GM23338 (cell line): ENCODE results near the gene ENPP4. TPM values are rescaled to one million over a fixed set of nuclear protein-coding genes. Genes with fewer than 3 reads are reported as not detected.
"Not testable (repeated sequence)": the region's sequence is repeated elsewhere in the genome, so short reads cannot be mapped to it uniquely, and the experiment has no call there.

Source experiments
- ATAC-seq: fragments of 200-7000 bp; cut with Tn5 transposase; 3 replicates; pipeline ENCODE4 v1.9.1; 2020
- DNase-seq: peaks from one replicate; pipeline ENCODE4 v3.0.0-alpha.2; 2015; ENCODE audit warnings: low spot score
- H2AFZ ChIP-seq: fragments of 200-600 bp; sonication (generic); 2 replicates; pipeline ENCODE4 v1.8.0; 2016; ENCODE audit warnings: antibody characterized with exemption, mild to moderate bottlenecking, moderate library complexity
- H3F3A ChIP-seq: fragments of 200-600 bp; sonication (generic); replicated peaks from 2 replicates; pipeline ENCODE4 v1.8.0; 2017; ENCODE audit warnings: antibody characterized with exemption, mixed run types, low read depth
- H3K27ac ChIP-seq: fragments of 200-600 bp; sonication (generic); 2 replicates; pipeline ENCODE4 v1.6.1; 2016; ENCODE audit warnings: low read depth
- H3K27me3 ChIP-seq: fragments of 200-600 bp; sonication (generic); 2 replicates; pipeline ENCODE4 v1.8.0; 2016; ENCODE audit warnings: mild to moderate bottlenecking, mixed run types, moderate library complexity; ENCODE audit not compliant: insufficient read depth
- H3K36me3 ChIP-seq: fragments of 200-600 bp; sonication (generic); 2 replicates; pipeline ENCODE4 v1.8.0; 2016; ENCODE audit warnings: mild to moderate bottlenecking; ENCODE audit not compliant: insufficient read depth
- H3K4me1 ChIP-seq: fragments of 200-600 bp; sonication (generic); 2 replicates; pipeline ENCODE4 v1.8.0; 2016; ENCODE audit warnings: mild to moderate bottlenecking, moderate library complexity; ENCODE audit not compliant: insufficient read depth
- H3K4me2 ChIP-seq: fragments of 200-600 bp; sonication (generic); 2 replicates; pipeline ENCODE4 v1.7.1; 2017; ENCODE audit warnings: mixed run types
- H3K4me3 ChIP-seq: fragments of 200-600 bp; sonication (generic); 2 replicates; pipeline ENCODE4 v1.6.1; 2016; ENCODE audit warnings: mixed run types
- H3K79me2 ChIP-seq: fragments of 200-600 bp; sonication (generic); replicated peaks from 2 replicates; pipeline ENCODE4 v1.8.0; 2017; ENCODE audit warnings: mild to moderate bottlenecking; ENCODE audit not compliant: insufficient read depth
- H3K9me2 ChIP-seq: fragments of 200-600 bp; sonication (generic); 2 replicates; pipeline ENCODE4 v1.8.0; 2017; ENCODE audit not compliant: insufficient read depth
- H4K20me1 ChIP-seq: fragments of 200-600 bp; sonication (generic); replicated peaks from 2 replicates; pipeline ENCODE4 v1.8.0; 2017; ENCODE audit warnings: mild to moderate bottlenecking; ENCODE audit not compliant: insufficient read depth
- H3K27ac Mint-ChIP-seq: 2 replicates; pipeline ENCODE4 v1.8.0; 2020; ENCODE audit warnings: inconsistent platforms, mild to moderate bottlenecking, moderate library complexity, mixed read lengths
- H3K27me3 Mint-ChIP-seq: 3 replicates; pipeline ENCODE4 v1.8.0; 2022; ENCODE audit warnings: low read depth, mild to moderate bottlenecking, moderate library complexity, mixed read lengths, inconsistent platforms; ENCODE audit not compliant: insufficient read depth, poor library complexity
- H3K36me3 Mint-ChIP-seq: 3 replicates; pipeline ENCODE4 v1.8.0; 2021; ENCODE audit warnings: low read depth, mild to moderate bottlenecking, inconsistent platforms, moderate library complexity, mixed read lengths
- H3K4me1 Mint-ChIP-seq: 3 replicates; pipeline ENCODE4 v1.8.0; 2020; ENCODE audit warnings: mild to moderate bottlenecking, inconsistent platforms, mixed read lengths
- H3K4me3 Mint-ChIP-seq: 3 replicates; pipeline ENCODE4 v1.8.0; 2021; ENCODE audit warnings: moderate library complexity, mild to moderate bottlenecking, inconsistent platforms, mixed read lengths
- H3K9me3 Mint-ChIP-seq: 3 replicates; pipeline ENCODE4 v1.8.0; 2020; ENCODE audit warnings: moderate library complexity, mild to moderate bottlenecking, inconsistent platforms, mixed read lengths
- CREB1 ChIP-seq: fragments of 250-450 bp; sonication (Bioruptor Pico); IDR thresholded peaks from 2 replicates; pipeline ENCODE4 v1.5.0; 2020; ENCODE audit warnings: low read depth, mild to moderate bottlenecking, moderate library complexity
- ETS1 ChIP-seq: IDR thresholded peaks from 2 replicates; pipeline ENCODE4 v1.6.1; 2016; ENCODE audit warnings: antibody characterized with exemption
- EZH2 ChIP-seq: fragments of 200-600 bp; sonication (generic); IDR thresholded peaks from one replicate; pipeline ENCODE4 v1.8.0; 2017; ENCODE audit warnings: antibody characterized with exemption, mild to moderate bottlenecking, low read depth; ENCODE audit not compliant: unreplicated experiment
- EZH2phosphoT487 ChIP-seq: fragments of 200-600 bp; sonication (generic); IDR thresholded peaks from one replicate; pipeline ENCODE4 v1.8.1; 2018; ENCODE audit warnings: antibody characterized with exemption; ENCODE audit not compliant: unreplicated experiment
- NANOG ChIP-seq: IDR thresholded peaks from 2 replicates; pipeline ENCODE4 v1.6.1; 2016; ENCODE audit warnings: antibody characterized with exemption, borderline replicate concordance
- POLR2AphosphoS5 ChIP-seq: IDR thresholded peaks from 2 replicates; pipeline ENCODE4 v1.6.1; 2016; ENCODE audit warnings: antibody characterized with exemption, low read depth
- ZNF114 ChIP-seq: fragments of 250-450 bp; sonication (Bioruptor Pico); IDR thresholded peaks from 2 replicates; pipeline ENCODE4 v1.5.0; 2020; ENCODE audit warnings: mild to moderate bottlenecking, moderate library complexity
- ZNF331 ChIP-seq: fragments of 250-450 bp; sonication (Bioruptor Pico); IDR thresholded peaks from 2 replicates; pipeline ENCODE4 v1.5.0; 2020; ENCODE audit warnings: low read depth, mild to moderate bottlenecking, moderate library complexity
- polyA plus RNA-seq: library from polyadenylated mRNA; unstranded; fragments of >200 nt; fragmentation: Nextera tagmentation; extraction: Ambion mirVana; gene quantifications from 2 replicates; pipeline ENCODE4 v1.2.1, GENCODE V29; 2016
- total RNA-seq: library from RNA; depleted of rRNA; stranded (reverse); fragments of >200 nt; shearing (Covaris generic); gene quantifications from 2 replicates; pipeline ENCODE4 v1.2.3, GENCODE V29; 2014
- TF ChIP-seq, protein P1 (sequence below), 2 experiments: fragments of 200-600 bp in 1 of 2; sonication (generic) in 1 of 2; conservative IDR thresholded peaks; 2 replicates each; pipeline versions ENCODE4 v1.5.1 to v1.6.1; 2016 to 2017; ENCODE audit warnings: antibody characterized with exemption in 2 of 2, low read depth in 2 of 2, mild to moderate bottlenecking in 2 of 2, moderate library complexity in 1 of 2
- TF ChIP-seq, protein P2 (sequence below): fragments of 250-450 bp; sonication (Bioruptor Pico); IDR thresholded peaks from 2 replicates; pipeline ENCODE4 v1.5.0; 2020; ENCODE audit warnings: mild to moderate bottlenecking, moderate library complexity

Gene ENPP4
- total and polyA plus RNA-seq, 2 experiments from 2014 or later: 2.2 to 4.4 TPM

DNA sequence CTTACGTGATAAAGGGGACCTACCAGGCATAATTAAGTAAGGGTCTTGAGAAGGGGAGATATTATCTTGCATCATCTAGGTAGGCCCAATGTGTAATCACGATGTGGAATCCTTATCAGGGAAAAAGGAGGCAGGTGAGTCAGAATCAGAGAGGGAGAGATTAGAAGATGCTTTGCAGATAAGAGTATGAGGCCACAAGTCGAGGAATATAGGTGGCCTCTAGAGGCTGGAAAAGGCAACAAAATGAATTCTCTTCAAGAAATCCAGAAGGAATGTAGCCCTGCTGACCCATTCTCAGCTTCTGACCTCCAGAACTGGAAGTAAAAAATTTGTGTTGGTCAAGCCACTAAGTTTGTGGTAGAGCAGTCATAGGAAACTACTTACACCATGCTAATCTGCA is 11.0 kb upstream of the ENPP4 start:
- Histone ChIP-seq H2AFZ (no peak overlapping the region), H3K36me3 (no peaks in the 10 kb centered on the region), H3K4me2 (no peak overlapping the region), H3F3A (no peaks in the 10 kb centered on the region), H4K20me1 (no peaks in the 10 kb centered on the region), H3K9me2 (no peaks in the 10 kb centered on the region), H3K4me1 (no peaks in the 10 kb centered on the region), H3K27me3 (no peaks in the 10 kb centered on the region), H3K79me2 (no peaks in the 10 kb centered on the region), H3K4me3 (no peak overlapping the region), H3K27ac (no peak overlapping the region)
- DNase-seq (no peak), ATAC-seq (no peak)
- TF ChIP-seq, protein P1, sequence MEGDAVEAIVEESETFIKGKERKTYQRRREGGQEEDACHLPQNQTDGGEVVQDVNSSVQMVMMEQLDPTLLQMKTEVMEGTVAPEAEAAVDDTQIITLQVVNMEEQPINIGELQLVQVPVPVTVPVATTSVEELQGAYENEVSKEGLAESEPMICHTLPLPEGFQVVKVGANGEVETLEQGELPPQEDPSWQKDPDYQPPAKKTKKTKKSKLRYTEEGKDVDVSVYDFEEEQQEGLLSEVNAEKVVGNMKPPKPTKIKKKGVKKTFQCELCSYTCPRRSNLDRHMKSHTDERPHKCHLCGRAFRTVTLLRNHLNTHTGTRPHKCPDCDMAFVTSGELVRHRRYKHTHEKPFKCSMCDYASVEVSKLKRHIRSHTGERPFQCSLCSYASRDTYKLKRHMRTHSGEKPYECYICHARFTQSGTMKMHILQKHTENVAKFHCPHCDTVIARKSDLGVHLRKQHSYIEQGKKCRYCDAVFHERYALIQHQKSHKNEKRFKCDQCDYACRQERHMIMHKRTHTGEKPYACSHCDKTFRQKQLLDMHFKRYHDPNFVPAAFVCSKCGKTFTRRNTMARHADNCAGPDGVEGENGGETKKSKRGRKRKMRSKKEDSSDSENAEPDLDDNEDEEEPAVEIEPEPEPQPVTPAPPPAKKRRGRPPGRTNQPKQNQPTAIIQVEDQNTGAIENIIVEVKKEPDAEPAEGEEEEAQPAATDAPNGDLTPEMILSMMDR (conservative IDR thresholded peaks at IDR 0.05; ENCODE audit: low read depth in 2 of 2): no peak
- TF ChIP-seq ZNF331 (CRISPR knock-in tag) (no peak), EZH2 (no peak), POLR2AphosphoS5 (no peak), NANOG (no peak), ETS1 (no peak), CREB1 (CRISPR knock-in tag) (no peak), ZNF114 (CRISPR knock-in tag) (no peak), EZH2phosphoT487 (no peak)
- TF ChIP-seq, protein P2, sequence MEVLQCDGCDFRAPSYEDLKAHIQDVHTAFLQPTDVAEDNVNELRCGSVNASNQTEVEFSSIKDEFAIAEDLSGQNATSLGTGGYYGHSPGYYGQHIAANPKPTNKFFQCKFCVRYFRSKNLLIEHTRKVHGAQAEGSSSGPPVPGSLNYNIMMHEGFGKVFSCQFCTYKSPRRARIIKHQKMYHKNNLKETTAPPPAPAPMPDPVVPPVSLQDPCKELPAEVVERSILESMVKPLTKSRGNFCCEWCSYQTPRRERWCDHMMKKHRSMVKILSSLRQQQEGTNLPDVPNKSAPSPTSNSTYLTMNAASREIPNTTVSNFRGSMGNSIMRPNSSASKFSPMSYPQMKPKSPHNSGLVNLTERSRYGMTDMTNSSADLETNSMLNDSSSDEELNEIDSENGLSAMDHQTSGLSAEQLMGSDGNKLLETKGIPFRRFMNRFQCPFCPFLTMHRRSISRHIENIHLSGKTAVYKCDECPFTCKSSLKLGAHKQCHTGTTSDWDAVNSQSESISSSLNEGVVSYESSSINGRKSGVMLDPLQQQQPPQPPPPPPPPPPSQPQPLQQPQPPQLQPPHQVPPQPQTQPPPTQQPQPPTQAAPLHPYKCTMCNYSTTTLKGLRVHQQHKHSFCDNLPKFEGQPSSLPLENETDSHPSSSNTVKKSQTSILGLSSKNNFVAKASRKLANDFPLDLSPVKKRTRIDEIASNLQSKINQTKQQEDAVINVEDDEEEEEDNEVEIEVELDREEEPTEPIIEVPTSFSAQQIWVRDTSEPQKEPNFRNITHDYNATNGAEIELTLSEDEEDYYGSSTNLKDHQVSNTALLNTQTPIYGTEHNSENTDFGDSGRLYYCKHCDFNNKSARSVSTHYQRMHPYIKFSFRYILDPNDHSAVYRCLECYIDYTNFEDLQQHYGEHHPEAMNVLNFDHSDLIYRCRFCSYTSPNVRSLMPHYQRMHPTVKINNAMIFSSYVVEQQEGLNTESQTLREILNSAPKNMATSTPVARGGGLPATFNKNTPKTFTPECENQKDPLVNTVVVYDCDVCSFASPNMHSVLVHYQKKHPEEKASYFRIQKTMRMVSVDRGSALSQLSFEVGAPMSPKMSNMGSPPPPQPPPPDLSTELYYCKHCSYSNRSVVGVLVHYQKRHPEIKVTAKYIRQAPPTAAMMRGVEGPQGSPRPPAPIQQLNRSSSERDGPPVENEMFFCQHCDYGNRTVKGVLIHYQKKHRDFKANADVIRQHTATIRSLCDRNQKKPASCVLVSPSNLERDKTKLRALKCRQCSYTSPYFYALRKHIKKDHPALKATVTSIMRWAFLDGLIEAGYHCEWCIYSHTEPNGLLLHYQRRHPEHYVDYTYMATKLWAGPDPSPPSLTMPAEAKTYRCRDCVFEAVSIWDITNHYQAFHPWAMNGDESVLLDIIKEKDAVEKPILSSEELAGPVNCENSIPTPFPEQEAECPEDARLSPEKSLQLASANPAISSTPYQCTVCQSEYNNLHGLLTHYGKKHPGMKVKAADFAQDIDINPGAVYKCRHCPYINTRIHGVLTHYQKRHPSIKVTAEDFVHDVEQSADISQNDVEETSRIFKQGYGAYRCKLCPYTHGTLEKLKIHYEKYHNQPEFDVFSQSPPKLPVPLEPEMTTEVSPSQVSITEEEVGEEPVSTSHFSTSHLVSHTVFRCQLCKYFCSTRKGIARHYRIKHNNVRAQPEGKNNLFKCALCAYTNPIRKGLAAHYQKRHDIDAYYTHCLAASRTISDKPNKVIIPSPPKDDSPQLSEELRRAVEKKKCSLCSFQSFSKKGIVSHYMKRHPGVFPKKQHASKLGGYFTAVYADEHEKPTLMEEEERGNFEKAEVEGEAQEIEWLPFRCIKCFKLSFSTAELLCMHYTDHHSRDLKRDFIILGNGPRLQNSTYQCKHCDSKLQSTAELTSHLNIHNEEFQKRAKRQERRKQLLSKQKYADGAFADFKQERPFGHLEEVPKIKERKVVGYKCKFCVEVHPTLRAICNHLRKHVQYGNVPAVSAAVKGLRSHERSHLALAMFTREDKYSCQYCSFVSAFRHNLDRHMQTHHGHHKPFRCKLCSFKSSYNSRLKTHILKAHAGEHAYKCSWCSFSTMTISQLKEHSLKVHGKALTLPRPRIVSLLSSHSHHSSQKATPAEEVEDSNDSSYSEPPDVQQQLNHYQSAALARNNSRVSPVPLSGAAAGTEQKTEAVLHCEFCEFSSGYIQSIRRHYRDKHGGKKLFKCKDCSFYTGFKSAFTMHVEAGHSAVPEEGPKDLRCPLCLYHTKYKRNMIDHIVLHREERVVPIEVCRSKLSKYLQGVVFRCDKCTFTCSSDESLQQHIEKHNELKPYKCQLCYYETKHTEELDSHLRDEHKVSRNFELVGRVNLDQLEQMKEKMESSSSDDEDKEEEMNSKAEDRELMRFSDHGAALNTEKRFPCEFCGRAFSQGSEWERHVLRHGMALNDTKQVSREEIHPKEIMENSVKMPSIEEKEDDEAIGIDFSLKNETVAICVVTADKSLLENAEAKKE (CRISPR knock-in tag): no peak
- H3K36me3 Mint-ChIP-seq: peaks cover 24% of the 10 kb centered on the region
- peaks cover 28% of the 10 kb centered on the region for H3K9me3 Mint-ChIP-seq
- H3K4me1 Mint-ChIP-seq: peaks cover under 1% of the 10 kb centered on the region; the same call in 2 of the 3 replicates
- no peak overlapping the region for H3K4me3 Mint-ChIP-seq
- H3K27ac Mint-ChIP-seq: no peak overlapping the region
- peaks cover 3% of the 10 kb centered on the region for H3K27me3 Mint-ChIP-seq

- not testable (repeated sequence) for H3K36me3 ChIP-seq, DNase-seq, H3K4me3 ChIP-seq, H4K20me1 ChIP-seq, H3K9me2 ChIP-seq, H3K27ac ChIP-seq, H3K4me1 ChIP-seq, H3K4me1 Mint-ChIP-seq, H3K27me3 ChIP-seq, H3F3A ChIP-seq, H3K79me2 ChIP-seq, H3K4me2 ChIP-seq, H2AFZ ChIP-seq, H3K27me3 Mint-ChIP-seq, H3K4me3 Mint-ChIP-seq, H3K27ac Mint-ChIP-seq, ATAC-seq
- H3K9me3 Mint-ChIP-seq: peaks cover 28% of the 10 kb centered on the region
- peaks cover 24% of the 10 kb centered on the region for H3K36me3 Mint-ChIP-seq
Observed at GRCh38 chr6:46119679-46120078, 10.1 kb upstream of the ENPP4 start.
